NT2/D1 (cell line): Measurements from ENCODE around the gene DDX52.

Experiments used
- SUZ12 ChIP-seq: IDR thresholded peaks from 2 replicates; pipeline ENCODE4 v1.6.1; 2011; ENCODE audit not compliant: insufficient read length, insufficient read depth; ENCODE audit errors: extremely low read depth
- ZNF274 ChIP-seq: IDR thresholded peaks from 2 replicates; pipeline ENCODE4 v1.6.1; 2011; ENCODE audit warnings: mild to moderate bottlenecking, low read depth, low read length

DNA sequence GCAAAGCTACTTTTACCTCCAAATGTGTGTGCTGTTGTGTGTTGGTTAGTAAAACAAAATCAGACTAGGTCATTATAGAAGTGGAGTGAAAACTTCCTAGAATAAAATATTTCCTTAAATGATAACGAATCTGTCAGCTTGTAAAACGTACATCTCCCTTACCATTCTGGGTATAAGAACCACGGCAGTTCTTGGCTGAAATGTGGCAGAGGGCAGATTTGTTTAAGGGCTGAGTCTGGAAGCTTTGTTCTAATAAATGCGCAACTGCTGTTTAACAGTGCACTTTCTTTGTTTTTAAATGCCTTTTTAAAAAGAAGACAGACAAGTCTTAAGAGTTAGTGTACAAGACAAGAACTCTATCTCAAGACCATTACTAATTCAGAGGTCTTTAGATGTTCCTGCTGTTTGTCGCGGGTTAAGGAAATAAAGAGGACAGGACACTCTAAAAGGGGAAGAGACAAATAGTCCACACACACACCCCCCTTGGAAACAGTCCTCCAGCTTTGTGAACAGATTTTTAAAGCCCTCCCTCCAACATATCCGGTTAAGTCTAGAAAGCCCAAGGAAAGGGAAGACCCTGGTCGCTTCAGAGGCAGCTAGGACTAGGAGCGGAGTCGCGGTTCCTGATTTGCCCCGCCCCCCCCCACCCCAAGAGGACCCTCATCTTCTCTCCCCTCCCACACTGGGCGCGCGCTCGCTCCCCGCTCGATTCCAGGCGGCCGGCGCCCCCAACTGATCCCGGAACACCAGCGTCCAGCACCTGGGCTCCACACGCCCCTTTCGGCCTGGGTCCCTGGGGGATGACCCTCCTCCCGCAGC, 34.7 kb downstream of the DDX52 start:
- TF ChIP-seq ZNF274 = no peak
- TF ChIP-seq SUZ12 = no peak
